ENCODE measurements around the gene ABCC11.

Gene ABCC11

GRCh38 chr16:48157302-48157701, 90.0 kb downstream of the ABCC11 start:
- no peak for DNase-seq

- no peak for DNase-seq
Measured at GRCh38 chr16:48156790-48157209, 90.5 kb downstream of the ABCC11 start.

GRCh38 chr16:48155926-48156789, 91.2 kb downstream of the ABCC11 start, which contains the start of gene ABCC12:
Gene ABCC12 (minus strand): TSS chr16:48155993. CDS start chr16:48146424, 9,569 bp downstream.
- DNase-seq, result no peak

- no peak for DNase-seq
Measured at GRCh38 chr16:48153774-48154173, 93.6 kb downstream of the ABCC11 start.

- no peak for DNase-seq
Measured at GRCh38 chr16:48152226-48152625, 95.1 kb downstream of the ABCC11 start.

- no peak for DNase-seq
Measured at GRCh38 chr16:48150707-48151106, 96.6 kb downstream of the ABCC11 start.

GRCh38 chr16:48146710-48147109, 100.6 kb downstream of the ABCC11 start:
- DNase-seq, result no peak

- no peak for DNase-seq
Measured at GRCh38 chr16:48146131-48146530, 101.2 kb downstream of the ABCC11 start.

GRCh38 chr16:48143812-48144368, 103.4 kb downstream of the ABCC11 start:
- DNase-seq, result no peak

- DNase-seq, result no peak
Measured at GRCh38 chr16:48140821-48141220, 106.5 kb downstream of the ABCC11 start.

- DNase-seq, result no peak
Measured at GRCh38 chr16:48139517-48139916, 107.8 kb downstream of the ABCC11 start.

GRCh38 chr16:48138543-48138942, 108.8 kb downstream of the ABCC11 start:
- no peak for DNase-seq

GRCh38 chr16:48137822-48138221, 109.5 kb downstream of the ABCC11 start:
- DNase-seq, result no peak

- no peak for DNase-seq
Measured at GRCh38 chr16:48136547-48137360, 110.6 kb downstream of the ABCC11 start.

GRCh38 chr16:48133455-48134211, 113.7 kb downstream of the ABCC11 start:
- DNase-seq, result no peak

GRCh38 chr16:48132696-48133095, 114.6 kb downstream of the ABCC11 start:
- DNase-seq, result no peak

GRCh38 chr16:48131201-48131935, 116.0 kb downstream of the ABCC11 start:
- DNase-seq, result no peak

- no peak for DNase-seq
Measured at GRCh38 chr16:48129926-48130325, 117.4 kb downstream of the ABCC11 start.

- DNase-seq, result no peak
Measured at GRCh38 chr16:48128769-48129168, 118.6 kb downstream of the ABCC11 start.

- no peak for DNase-seq
Measured at GRCh38 chr16:48126801-48127644, 120.3 kb downstream of the ABCC11 start.

- DNase-seq, result no peak
Measured at GRCh38 chr16:48125888-48126287, 121.5 kb downstream of the ABCC11 start.

Measured in cortex of kidney (tissue), 1 donor.